GM19099 (cell line): ENCODE data around the gene CLK2.

Experiments
- POLR2A ChIP-seq: IDR thresholded peaks from 3 replicates; pipeline ENCODE4 v1.6.1; 2011; ENCODE audit warnings: low read depth; ENCODE audit not compliant: insufficient read length; ENCODE audit errors: extremely low read depth

Gene CLK2

GRCh38 chr1:155301342-155301841 is 28.1 kb upstream of the CLK2 start, which contains the start of gene PKLR:
TSS of gene PKLR (minus strand) at chr1:155301438. CDS start at chr1:155301395, 43 bp downstream.
- no peak for TF ChIP-seq POLR2A

- TF ChIP-seq POLR2A, result no peak
These were observed 27.4 kb upstream of the CLK2 start for GRCh38 chr1:155300553-155301329.

- TF ChIP-seq POLR2A, result no peak
These were observed 26.7 kb upstream of the CLK2 start for GRCh38 chr1:155300024-155300423.

- no peak for TF ChIP-seq POLR2A
These were observed 24.1 kb upstream of the CLK2 start for GRCh38 chr1:155297384-155297783.

- TF ChIP-seq POLR2A, result no peak
These were observed 23.4 kb upstream of the CLK2 start for GRCh38 chr1:155296661-155297060.

GRCh38 chr1:155295942-155296267 is 22.6 kb upstream of the CLK2 start:
- no peak for TF ChIP-seq POLR2A

- no peak for TF ChIP-seq POLR2A
These were observed 22.1 kb upstream of the CLK2 start for GRCh38 chr1:155295183-155295941.

GRCh38 chr1:155294520-155295182 is 21.3 kb upstream of the CLK2 start:
- TF ChIP-seq POLR2A, result no peak

- TF ChIP-seq POLR2A, result no peak
These were observed 19.9 kb upstream of the CLK2 start for GRCh38 chr1:155293086-155293749.

- no peak for TF ChIP-seq POLR2A
These were observed 14.8 kb upstream of the CLK2 start for GRCh38 chr1:155287987-155288543.

- no peak for TF ChIP-seq POLR2A
These were observed 13.2 kb upstream of the CLK2 start for GRCh38 chr1:155286544-155286943.

GRCh38 chr1:155285631-155286044 is 12.3 kb upstream of the CLK2 start:
- TF ChIP-seq POLR2A, result no peak

GRCh38 chr1:155285063-155285462 is 11.8 kb upstream of the CLK2 start:
- TF ChIP-seq POLR2A, result no peak

GRCh38 chr1:155284476-155284875 is 11.2 kb upstream of the CLK2 start:
- TF ChIP-seq POLR2A, result no peak
